ENCODE measurements around the gene USH2A.

The USH2A gene

DNA sequence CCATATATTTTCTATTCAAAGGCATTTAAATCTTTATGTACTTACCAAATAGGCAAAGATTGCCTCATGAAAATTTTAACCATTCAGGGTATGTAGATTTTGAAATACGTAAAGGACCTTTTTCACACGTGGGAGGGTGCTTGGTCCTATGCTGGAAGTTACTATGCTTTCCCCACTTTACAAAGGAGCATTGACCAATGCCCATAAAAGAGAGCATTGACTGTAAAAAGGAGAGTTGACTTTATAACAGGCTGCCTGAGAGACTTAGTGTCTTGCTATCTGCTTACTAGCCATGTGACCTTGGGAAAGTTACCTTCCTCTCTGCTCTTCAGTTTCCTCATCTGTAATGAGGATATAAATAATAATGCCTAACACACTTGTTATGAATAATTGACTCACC lies 346.5 kb downstream of the USH2A start:
- H3K27ac ChIP-seq, result no peak overlapping the region
- no peak for DNase-seq (ENCODE audit: low spot score)
- POLR2A ChIA-PET (ENCODE audit: low non-redundant PET), result no interaction called here
- CTCF ChIA-PET, result no interaction called here
- TF ChIP-seq, protein P1, sequence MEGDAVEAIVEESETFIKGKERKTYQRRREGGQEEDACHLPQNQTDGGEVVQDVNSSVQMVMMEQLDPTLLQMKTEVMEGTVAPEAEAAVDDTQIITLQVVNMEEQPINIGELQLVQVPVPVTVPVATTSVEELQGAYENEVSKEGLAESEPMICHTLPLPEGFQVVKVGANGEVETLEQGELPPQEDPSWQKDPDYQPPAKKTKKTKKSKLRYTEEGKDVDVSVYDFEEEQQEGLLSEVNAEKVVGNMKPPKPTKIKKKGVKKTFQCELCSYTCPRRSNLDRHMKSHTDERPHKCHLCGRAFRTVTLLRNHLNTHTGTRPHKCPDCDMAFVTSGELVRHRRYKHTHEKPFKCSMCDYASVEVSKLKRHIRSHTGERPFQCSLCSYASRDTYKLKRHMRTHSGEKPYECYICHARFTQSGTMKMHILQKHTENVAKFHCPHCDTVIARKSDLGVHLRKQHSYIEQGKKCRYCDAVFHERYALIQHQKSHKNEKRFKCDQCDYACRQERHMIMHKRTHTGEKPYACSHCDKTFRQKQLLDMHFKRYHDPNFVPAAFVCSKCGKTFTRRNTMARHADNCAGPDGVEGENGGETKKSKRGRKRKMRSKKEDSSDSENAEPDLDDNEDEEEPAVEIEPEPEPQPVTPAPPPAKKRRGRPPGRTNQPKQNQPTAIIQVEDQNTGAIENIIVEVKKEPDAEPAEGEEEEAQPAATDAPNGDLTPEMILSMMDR (conservative IDR thresholded peaks at IDR 0.05; ENCODE audit: low read depth), result no peak

DNA sequence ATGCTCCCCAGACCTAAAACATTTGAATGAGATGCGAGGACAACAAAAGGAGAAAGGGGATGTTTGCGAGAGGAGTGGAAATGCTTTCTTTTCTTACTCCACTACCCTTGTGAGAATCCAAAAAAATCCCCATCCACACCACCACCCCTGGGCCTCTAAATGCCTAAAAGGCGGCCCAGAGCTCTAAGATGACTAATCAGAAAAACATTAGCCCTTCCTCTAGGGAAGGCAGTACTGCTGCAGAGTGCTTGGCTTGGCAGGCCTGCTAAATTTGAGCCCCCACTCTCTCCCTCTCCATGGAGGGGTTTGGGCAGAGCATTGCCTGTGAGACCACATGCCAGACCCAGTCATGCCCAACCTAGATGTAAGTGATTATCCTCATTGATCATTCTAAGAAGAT lies 347.9 kb downstream of the USH2A start:
- no peak for DNase-seq (ENCODE audit: low spot score)
- CTCF ChIA-PET, result no interaction called here
- no peak overlapping the region for H3K27ac ChIP-seq
- POLR2A ChIA-PET (ENCODE audit: low non-redundant PET), result no interaction called here
- TF ChIP-seq, protein P1 (conservative IDR thresholded peaks at IDR 0.05; ENCODE audit: low read depth), result no peak

DNA sequence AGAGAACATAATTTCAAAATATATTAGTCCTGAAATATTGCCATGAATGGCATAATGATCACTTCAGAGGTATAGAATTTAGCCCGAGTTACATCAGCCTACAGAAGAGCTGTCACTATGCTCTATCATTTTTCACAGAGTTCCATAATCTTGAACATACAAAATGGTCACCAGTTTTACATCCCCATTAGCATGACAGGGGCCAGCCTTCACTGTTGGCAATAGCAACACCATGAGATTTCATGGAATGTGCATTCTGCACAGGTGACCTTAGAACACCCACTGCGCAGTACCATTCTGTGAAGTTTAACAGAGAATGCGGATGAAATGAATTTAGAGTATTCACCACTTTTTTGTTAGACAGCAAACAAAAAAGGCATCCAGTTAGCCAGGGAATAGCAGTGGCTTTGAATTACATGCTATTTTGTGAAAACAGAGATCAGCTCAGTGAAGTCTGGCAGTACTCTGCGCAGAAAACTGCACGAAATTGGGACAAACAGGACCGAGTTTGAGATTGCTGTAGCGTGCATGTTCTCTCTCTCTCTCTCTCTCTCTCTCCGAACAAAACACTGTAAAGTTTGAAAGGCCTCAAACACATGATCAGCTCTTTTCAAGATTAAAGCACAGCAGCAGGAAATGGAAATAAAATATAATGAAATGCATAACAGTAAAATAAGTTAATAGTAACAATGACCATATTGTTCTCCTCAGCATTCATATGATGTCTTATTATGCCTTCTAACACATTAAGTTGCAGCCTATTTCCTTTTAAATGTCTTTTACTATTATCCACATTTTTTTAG lies 349.3 kb downstream of the USH2A start:
- ChIA-PET POLR2A (ENCODE audit: low non-redundant PET) (no interaction called here), CTCF (interaction anchor here (0.7 to 0.8 kb wide), 2 partner anchors 108 to 171 kb away, joined by 3 to 4 read pairs; no protein-coding TSS in a partner anchor)
- no peak overlapping the region for H3K27ac ChIP-seq

DNA sequence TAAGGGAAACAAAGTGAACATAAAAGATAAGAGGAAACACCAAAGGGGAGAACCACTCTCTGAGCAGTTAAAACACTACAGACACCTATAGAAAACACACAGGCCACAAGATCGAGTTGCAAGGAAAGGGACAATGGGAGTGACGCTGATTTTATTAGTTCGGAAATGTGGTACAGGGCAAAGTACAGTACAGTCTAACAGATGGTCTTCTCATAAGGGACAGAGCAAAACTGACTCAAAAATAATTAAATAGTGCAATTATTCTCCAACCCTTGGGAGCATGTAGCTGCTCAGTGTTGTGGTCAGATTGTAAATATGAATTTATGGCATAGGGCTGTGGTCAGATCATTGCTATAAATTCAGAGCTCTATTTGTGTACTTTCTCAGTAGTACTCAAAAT lies 352.0 kb downstream of the USH2A start:
- no peak overlapping the region for H3K27ac ChIP-seq
- POLR2A ChIA-PET (ENCODE audit: low non-redundant PET), result no interaction called here
- no peak for DNase-seq (ENCODE audit: low spot score)
- TF ChIP-seq, protein P1 (conservative IDR thresholded peaks at IDR 0.05; ENCODE audit: low read depth), result no peak
- CTCF ChIA-PET, result no interaction called here

More for the DNA sequence above, 349.3 kb downstream of the USH2A start:
- TF ChIP-seq, protein P1 (conservative IDR thresholded peaks at IDR 0.05; ENCODE audit: low read depth), result no peak
- no peak for DNase-seq (ENCODE audit: low spot score)

DNA sequence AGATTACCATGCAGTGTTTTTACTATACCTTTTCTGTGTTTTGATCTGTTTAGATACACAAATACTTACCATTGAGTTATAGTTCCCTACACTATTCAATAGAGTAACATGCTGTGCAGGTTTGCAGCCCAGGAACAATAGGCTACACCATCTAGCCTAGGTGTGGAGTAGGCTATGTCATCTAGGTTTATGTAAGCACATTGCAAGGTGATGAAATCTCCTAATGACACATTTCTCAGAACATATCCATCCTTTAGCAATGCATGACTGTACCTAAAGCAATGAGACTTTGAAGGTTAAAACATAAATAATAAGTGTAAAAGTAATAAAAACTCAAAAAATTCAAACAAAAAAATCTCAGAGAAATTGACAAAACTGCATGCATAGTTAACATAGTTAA lies 358.6 kb downstream of the USH2A start:
- ChIA-PET POLR2A (ENCODE audit: low non-redundant PET) (no interaction called here), CTCF (no interaction called here)
- no peak for DNase-seq (ENCODE audit: low spot score)
- TF ChIP-seq, protein P1 (conservative IDR thresholded peaks at IDR 0.05; ENCODE audit: low read depth), result no peak
- H3K27ac ChIP-seq, result no peak overlapping the region

DNA sequence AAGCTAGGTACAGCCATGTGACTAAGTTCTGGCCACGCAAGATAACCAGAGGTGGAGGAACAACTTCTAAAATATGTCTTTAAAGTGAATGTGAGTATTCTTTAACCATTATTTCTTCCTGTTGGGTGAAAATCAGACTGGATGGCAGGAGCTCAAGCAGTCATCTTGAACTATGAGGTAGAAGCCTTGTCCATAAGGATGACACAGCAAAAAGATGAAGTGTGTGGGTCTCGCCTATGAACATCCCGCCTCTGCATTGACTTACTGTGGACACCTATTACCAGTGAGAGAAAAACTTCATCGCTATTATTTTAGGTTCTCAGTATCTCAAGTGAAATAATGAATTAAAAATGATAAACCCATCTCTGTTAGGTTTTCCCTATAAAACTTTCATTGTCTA lies 365.3 kb downstream of the USH2A start:
- DNase-seq (ENCODE audit: low spot score), result no peak
- H3K27ac ChIP-seq, result no peak overlapping the region
- TF ChIP-seq, protein P1 (conservative IDR thresholded peaks at IDR 0.05; ENCODE audit: low read depth), result no peak
- CTCF ChIA-PET, result interaction anchor here (0.7 kb wide), 1 partner anchor 1825 kb away, joined by 3 read pairs; no protein-coding TSS in a partner anchor
- POLR2A ChIA-PET (ENCODE audit: low non-redundant PET), result no interaction called here

Data from RWPE1 (cell line).